ENCODE data around the gene AGT.
"Not testable (repeated sequence)": the region's sequence is repeated elsewhere in the genome, so short reads cannot be mapped to it uniquely, and the experiment has no call there.

The AGT gene

GRCh38 chr1:230706887-230707731 is 6.8 kb downstream of the AGT start:
- no peak for DNase-seq

GRCh38 chr1:230706020-230706699 is 7.8 kb downstream of the AGT start:
- DNase-seq = no peak

DNA sequence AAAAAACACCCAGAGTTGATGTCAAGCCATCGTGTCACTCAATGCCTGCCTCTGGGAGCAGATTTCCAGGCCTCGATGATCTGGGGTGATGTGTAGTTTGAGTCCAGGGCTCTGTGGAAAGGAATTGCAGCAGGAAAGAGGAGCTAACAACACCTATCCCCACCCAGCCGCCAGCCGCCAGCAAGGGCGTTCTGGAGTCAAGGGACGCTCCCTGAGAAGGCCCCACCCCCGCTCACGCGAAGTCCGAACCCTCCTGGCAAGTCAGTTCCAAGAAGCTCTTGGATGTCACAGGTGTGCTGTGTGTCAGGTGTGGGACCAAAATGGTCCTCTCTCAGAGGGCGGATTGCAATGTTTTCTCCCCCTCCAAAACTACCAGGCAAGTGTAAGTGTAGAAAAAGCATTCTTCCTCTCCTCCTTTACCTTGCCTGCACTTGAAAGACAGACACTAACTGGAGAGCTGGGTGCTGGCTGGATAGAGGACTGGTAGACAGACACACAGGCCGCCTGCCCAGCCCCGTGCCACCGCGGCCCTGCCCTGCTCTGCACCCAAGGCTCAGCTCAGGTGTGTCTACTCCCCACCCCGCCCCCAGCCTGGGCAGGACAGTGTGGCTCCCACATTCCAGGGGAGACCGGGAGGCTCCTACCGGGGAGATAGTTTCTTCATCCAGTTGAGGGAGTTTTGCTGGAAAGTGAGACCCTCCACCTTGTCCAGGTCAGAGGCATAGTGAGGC is 8.5 kb downstream of the AGT start:
- DNase-seq = no peak

DNA sequence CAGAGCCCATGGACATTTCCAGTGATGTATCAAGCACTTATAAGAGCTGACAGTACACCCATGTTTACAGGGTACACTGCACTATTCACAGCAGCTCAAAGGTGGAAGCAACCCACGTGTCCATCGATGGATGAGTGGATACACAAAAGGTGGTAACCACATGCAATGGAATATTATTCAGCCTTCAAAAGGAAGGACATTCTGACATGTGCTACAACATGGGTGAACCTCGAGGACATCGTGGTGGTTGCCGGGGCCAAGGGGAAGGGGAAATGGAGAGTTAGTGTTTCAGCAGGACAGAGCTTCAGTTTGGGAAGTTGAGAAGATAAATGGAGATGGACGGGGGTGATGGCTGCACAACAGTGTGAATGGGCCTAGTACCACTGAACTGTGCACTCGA is 9.1 kb downstream of the AGT start:
- DNase-seq = no peak

DNA sequence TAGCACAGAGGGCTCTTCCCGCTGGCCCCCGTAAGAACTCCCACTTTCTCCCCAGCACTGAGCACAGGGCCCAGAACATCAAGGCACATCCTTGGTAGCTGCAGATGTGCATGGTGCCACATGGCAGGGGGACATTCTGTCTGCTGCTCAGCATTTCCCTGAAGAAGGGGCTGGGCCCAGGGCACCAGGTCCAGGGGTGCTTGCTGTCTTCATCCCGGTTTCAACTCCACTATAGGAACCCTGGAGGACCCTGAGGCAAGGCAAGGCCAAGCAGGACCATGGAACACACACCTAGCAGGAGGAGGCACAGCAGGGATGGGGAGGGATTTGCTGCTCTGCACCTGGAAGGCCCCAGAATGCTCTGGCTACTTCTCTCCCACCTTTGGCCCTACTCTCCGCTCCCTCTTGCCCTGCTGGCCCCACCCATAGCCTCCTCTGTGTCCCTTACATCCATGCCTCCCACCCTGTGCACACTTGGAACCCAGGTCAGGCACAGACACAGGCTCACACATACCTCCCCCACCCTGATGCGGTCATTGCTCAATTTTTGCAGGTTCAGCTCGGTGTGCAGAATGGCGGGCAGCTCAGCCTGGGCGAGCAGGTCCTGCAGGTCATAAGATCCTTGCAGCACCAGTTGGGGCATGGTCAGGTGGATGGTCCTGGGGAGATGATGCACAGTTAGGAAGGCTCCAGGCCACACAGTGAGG is 10.1 kb downstream of the AGT start:
- DNase-seq = no peak

GRCh38 chr1:230702934-230703678 is 10.8 kb downstream of the AGT start:
- no peak for DNase-seq

GRCh38 chr1:230701895-230702768 is 11.8 kb downstream of the AGT start:
- DNase-seq = no peak

DNA sequence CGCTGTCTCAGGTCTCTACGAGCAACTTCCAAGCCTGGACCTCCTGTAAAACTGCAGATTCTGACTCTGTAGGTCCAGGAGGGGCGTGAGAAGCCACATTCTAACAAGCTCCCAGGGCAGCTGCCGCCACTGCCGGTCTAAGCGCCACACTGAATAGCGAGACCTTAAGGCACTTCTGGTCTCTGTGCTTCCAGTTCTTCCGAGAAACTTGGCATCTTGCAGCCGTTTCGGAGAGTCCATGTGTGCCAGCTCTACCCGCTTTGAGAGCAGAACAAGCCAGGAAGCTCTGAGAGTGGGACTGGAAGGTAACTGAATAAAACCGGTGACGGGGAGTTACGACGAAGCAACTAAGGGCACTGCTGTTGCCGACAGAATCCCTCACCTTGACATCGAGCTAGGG is 12.5 kb downstream of the AGT start:
- no peak for DNase-seq

DNA sequence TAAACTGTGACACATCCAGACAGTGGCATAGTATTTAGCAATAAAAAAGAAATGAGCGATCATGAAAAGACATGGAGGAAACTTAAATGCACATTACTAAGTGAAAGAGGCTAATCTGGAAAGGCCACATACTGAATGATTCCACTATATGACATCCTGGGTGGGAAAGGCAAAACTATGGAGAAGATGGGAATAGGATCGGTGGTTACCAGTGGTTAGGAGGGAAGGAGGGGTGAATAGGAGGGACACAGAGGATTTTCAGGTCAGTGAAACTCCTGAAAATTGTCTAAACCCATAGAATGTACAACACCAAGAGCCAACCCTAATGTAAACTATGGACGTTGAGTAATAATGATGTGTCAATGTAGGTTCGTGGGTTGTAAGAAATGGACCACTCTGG is 13.8 kb downstream of the AGT start:
- DNase-seq = no peak

DNA sequence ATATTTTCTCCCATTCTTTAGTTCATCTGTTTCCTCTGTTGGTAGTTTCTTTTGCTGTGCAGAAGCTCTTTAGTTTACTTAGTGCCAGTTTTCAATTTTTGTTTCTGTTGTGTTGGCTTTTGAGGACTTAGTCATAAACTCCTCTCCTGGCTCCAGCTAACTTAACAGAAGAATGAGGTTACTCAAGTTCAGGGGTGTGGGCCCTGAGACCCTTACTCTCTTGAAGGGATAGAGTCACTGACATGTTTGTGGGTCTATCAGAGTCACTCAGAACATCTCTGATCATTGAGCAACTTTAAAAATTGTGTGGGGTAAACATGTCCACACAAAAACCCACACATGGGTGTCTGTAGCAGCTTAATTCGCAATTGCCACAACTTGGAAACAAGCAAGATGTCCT is 14.2 kb downstream of the AGT start:
- no peak for DNase-seq

GRCh38 chr1:230698964-230699363 is 15.0 kb downstream of the AGT start:
- not testable (repeated sequence) for DNase-seq

GRCh38 chr1:230698130-230698529 is 15.8 kb downstream of the AGT start:
- DNase-seq = no peak

GRCh38 chr1:230696722-230697437 is 17.0 kb downstream of the AGT start:
- no peak for DNase-seq

DNA sequence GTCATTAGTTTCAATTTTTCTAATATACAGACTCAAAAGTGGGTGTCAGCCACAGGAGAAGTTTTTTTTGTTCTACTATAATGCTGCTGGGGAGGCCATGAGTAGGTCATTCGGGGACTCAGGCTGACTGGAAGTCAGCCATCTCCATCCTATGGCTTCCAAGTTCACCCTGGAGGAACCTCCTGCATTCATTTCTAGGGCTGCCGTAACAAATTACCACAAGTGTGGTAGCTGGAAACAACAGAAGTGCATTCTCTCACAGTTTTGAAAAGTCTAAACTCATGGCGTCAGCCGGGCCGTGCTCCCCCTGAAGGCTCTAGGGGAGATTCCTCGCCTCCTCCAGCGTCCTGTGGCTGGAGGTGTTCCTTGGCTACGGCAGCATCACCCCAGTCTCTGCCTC is 17.7 kb downstream of the AGT start:
- no peak for DNase-seq

DNA sequence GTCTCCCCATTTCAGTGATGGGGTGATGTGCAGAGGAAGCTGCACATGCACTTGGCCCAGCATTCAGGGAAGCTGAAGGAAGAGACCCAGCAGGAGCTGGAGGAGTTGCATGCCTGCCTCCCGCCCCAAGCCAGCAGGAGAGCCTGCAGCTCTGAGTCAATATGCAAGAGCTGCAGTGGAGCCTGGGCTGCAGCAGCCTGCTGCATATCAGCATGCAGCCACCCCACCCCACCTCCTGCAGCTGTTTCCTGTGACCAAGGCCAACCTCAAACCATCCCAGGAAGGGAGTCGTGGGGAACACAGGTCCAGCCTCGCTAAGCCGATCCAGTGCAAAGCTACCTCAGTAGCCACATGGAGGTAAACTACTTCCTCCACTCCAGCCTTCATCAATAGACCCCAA is 18.9 kb downstream of the AGT start:
- DNase-seq = no peak

DNA sequence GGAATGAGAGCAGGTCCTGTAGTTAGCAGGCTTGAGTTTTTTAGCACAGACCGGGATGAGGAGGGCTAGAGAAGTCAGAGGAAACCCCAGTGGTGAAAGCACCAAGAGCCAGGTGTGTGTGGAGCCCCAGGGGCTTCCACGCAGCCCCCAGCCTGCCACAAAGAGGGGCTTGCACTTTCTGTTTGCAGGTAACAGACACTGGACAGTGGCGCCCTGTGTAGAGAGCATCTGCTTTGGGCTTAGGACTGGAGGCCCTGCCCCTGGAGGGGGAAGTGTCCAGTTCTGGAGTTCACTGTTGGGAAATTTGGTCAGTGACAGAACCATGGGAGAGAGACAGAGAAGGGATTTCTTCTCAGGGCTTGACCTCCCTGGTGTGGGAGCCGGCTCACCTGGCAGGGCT is 19.5 kb downstream of the AGT start:
- no peak for DNase-seq

GRCh38 chr1:230693777-230694176 is 20.1 kb downstream of the AGT start:
- no peak for DNase-seq

DNA sequence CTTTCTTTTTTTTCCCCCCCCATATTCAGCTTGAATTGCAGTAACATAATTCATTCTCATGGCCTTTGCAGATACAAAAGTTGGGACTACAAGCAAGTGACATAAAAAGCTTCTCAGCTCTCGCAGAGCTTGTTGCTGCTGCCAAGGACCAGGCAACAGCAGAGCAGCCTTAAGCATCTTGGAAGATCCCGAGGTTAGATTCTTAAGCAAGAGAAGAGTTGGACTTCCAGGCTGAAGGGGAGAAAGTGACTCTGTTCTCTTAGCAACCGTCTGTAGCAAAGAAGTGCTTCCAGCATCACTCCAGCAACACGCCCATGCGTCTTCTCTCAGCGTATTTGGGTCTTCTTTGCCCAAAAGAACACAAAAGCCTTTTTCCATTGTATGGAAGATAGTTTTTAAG is 20.7 kb downstream of the AGT start:
- DNase-seq = no peak

DNA sequence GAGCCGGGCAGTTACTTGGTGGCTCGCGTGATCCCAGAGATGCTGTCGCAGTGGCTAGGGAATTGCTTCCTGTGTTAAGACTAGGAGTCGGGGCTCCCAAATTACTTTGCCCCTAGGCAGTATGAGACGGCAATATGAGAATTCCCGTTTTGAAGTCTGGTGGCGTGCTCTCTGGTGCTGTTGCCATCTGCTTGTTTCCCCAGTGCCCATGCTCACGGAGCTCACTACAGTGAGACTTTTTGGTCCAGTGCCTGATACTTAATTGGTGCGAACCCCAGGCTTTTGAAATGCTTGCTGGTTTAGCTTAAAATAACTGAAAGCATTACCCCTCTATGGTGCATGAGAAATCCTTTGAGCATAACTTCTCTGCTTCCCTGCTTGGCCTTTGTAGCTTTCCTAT is 22.3 kb downstream of the AGT start:
- DNase-seq = no peak

GRCh38 chr1:230690101-230690500 is 23.8 kb downstream of the AGT start:
- DNase-seq = no peak

DNA sequence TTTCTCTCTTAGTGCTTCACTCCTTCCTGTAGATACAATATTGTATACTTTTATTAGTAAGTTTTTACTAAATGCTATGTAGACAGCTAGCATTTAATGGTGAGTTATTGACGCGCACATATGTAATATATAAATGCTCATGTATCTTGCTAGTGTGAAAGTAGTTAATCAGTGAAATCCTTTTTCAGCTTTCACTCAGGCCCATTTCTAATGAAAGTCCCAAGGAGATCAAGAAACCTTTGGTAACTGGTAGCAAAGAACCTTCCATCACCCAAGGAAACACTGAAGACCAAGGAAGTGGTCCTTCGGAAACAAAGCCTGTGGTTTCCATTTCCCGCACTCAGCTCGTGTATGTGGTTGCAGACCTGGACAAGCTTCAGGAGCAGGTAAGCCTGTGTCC is 27.2 kb downstream of the AGT start:
- no peak for DNase-seq

All from CD4-positive, alpha-beta T cell treated with Interleukin-10 for 1 hour (primary cell).